ENCODE results near the gene SYNGR3.
A peak's percentile ranks its signal among the peaks of the same experiment; 100 is the strongest.

Gene SYNGR3

GRCh38 chr16:2035431-2036199 is 45.8 kb downstream of the SYNGR3 start:
- TF ChIP-seq, protein P1, sequence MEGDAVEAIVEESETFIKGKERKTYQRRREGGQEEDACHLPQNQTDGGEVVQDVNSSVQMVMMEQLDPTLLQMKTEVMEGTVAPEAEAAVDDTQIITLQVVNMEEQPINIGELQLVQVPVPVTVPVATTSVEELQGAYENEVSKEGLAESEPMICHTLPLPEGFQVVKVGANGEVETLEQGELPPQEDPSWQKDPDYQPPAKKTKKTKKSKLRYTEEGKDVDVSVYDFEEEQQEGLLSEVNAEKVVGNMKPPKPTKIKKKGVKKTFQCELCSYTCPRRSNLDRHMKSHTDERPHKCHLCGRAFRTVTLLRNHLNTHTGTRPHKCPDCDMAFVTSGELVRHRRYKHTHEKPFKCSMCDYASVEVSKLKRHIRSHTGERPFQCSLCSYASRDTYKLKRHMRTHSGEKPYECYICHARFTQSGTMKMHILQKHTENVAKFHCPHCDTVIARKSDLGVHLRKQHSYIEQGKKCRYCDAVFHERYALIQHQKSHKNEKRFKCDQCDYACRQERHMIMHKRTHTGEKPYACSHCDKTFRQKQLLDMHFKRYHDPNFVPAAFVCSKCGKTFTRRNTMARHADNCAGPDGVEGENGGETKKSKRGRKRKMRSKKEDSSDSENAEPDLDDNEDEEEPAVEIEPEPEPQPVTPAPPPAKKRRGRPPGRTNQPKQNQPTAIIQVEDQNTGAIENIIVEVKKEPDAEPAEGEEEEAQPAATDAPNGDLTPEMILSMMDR (conservative IDR thresholded peaks at IDR 0.05; ENCODE audit: low read length) = no peak
- H3K4me3 ChIP-seq (ENCODE audit: low read length) = peak overlapping the region; percentile 39
- peak; percentile 86 for DNase-seq (ENCODE audit: low read depth)

- peak overlapping the region; percentile 36 for H3K4me3 ChIP-seq (ENCODE audit: low read length)
- no peak for DNase-seq (ENCODE audit: low read depth)
- TF ChIP-seq, protein P1 (conservative IDR thresholded peaks at IDR 0.05; ENCODE audit: low read length) = no peak
Measured at GRCh38 chr16:2036200-2036966, 46.6 kb downstream of the SYNGR3 start.

GRCh38 chr16:2037115-2037514 is 47.3 kb downstream of the SYNGR3 start:
- DNase-seq (ENCODE audit: low read depth) = no peak
- no peak overlapping the region for H3K4me3 ChIP-seq (ENCODE audit: low read length)
- TF ChIP-seq, protein P1 (conservative IDR thresholded peaks at IDR 0.05; ENCODE audit: low read length) = no peak

DNA sequence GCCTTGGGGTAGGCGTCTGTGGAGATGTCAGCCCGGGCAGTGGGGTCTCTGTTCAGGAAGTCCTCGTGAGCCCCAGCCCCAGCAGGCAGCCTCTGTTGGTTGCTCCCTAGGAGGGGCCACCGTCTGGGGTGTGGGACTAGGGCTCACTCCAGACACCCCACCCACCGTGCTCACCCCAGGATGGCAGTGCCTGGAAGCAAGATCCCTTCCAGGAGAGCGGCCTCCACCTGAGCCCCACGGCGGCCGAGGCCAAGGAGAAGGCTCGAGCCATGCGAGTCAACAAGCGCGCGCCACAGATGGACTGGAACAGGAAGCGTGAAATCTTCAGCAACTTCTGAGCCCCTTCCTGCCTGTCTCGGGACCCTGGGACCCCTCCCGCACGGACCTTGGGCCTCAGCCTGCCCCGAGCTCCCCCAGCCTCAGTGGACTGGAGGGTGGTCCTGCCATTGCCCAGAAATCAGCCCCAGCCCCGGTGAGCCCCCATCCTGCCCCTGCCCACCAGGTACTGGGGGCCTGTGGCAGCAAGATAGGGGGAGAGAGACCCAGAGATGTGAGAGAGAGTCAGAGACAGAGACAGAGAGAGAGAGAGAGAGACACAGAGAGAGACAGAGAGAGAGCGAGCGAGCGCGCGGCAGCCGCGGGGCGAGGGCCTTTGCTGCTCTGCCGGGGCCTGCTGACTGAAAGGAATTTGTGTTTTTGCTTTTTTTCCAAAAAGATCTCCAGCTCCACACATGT is 48.0 kb downstream of the SYNGR3 start:
- TF ChIP-seq, protein P1 (conservative IDR thresholded peaks at IDR 0.05; ENCODE audit: low read length) = no peak
- no peak overlapping the region for H3K4me3 ChIP-seq (ENCODE audit: low read length)
- DNase-seq (ENCODE audit: low read depth) = peak; percentile 29

DNA sequence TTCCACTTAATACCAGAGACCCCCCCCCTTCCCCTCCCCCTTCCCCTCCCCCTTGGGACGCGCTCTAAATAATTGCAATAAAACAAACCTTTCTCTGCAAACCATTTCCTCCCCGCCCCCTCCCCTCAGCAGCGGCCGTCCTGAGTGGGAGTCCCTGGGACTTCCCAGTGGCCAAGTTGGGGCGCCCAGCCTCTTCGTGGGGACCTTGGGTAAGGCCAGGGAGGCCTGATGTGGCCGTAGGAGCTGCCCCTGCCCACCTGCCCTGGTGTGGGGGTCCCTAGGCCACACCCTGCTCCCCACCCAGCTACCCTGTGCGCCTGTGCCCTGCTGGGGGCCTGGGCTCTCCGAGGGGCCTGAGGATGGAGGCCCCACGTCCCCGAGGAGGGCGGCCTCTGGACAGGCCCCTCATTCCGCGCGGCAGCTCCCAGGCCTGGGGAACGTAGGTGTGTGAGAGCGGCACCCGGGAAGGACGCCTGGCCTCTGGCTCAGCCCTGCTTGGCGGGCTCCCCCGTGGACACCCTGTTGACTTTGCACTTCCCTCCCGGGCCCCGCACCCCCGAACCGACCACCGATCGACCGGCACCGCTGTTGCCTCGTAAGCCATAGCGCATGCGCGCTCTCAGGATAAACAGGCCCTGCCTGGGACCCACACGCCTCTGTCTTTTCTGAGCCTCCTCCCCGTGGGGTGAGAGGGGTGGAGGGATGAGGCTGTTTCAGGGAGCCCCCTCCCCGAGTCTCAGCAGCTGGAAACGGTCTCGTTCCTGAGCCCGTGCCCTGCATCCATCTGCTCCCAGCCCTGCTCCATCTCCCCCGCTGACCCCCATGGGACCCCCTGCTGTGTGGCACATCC is 48.8 kb downstream of the SYNGR3 start:
- no peak overlapping the region for H3K4me3 ChIP-seq (ENCODE audit: low read length)
- TF ChIP-seq, protein P1 (conservative IDR thresholded peaks at IDR 0.05; ENCODE audit: low read length) = no peak
- DNase-seq (ENCODE audit: low read depth) = no peak

- peak; percentile 96 for DNase-seq (ENCODE audit: low read depth)
- TF ChIP-seq, protein P1 (conservative IDR thresholded peaks at IDR 0.05; ENCODE audit: low read length) = no peak
- no peak overlapping the region for H3K4me3 ChIP-seq (ENCODE audit: low read length)
Measured at GRCh38 chr16:2039274-2040031, 49.7 kb downstream of the SYNGR3 start.
